Stimulated activated CD4-positive, alpha-beta T cell treated with anti-CD3 and anti-CD28 coated beads, Interleukin-1b, Interleukin-23, amount 100 ng/mL, for 24 hours (primary cell): ENCODE data around the gene DUSP28.
A peak's percentile ranks its signal among the peaks of the same experiment; 100 is the strongest.
"Not testable (repeated sequence)": the region's sequence is repeated elsewhere in the genome, so short reads cannot be mapped to it uniquely, and the experiment has no call there.

Source experiments
- DNase-seq, 4 experiments: peaks; one replicate each; pipeline ENCODE4 v3.0.0-alpha.2; 2020; ENCODE audit warnings: low read depth in 4 of 4, low spot score in 1 of 4

The DUSP28 gene

GRCh38 chr2:240527153-240527750, 32.9 kb upstream of the DUSP28 start:
- no peak for DNase-seq

GRCh38 chr2:240528406-240529040, 31.6 kb upstream of the DUSP28 start:
- no peak for DNase-seq

GRCh38 chr2:240529344-240529999, 30.7 kb upstream of the DUSP28 start:
- DNase-seq, result no peak

GRCh38 chr2:240530181-240530580, 30.0 kb upstream of the DUSP28 start:
- no peak for DNase-seq

- no peak for DNase-seq
Observed at GRCh38 chr2:240531038-240531437, 29.1 kb upstream of the DUSP28 start.

- no peak for DNase-seq
Observed at GRCh38 chr2:240532031-240532775, 28.0 kb upstream of the DUSP28 start.

GRCh38 chr2:240538031-240538780, 22.0 kb upstream of the DUSP28 start:
- no peak for DNase-seq

GRCh38 chr2:240539101-240539500, 21.1 kb upstream of the DUSP28 start:
- DNase-seq, result not testable (repeated sequence)

- no peak for DNase-seq
Observed at GRCh38 chr2:240539906-240540305, 20.3 kb upstream of the DUSP28 start.

GRCh38 chr2:240551288-240551687, 8.9 kb upstream of the DUSP28 start:
- no peak for DNase-seq

- DNase-seq, result no peak
Observed at GRCh38 chr2:240551811-240552210, 8.3 kb upstream of the DUSP28 start.

GRCh38 chr2:240553956-240554480, 6.1 kb upstream of the DUSP28 start:
- DNase-seq, result no peak

- no peak for DNase-seq
Observed at GRCh38 chr2:240554767-240555493, 5.2 kb upstream of the DUSP28 start.

- DNase-seq, result no peak
Observed at GRCh38 chr2:240555541-240556250, 4.5 kb upstream of the DUSP28 start.

GRCh38 chr2:240556553-240557100, 3.5 kb upstream of the DUSP28 start:
- DNase-seq, result peak in 1 of 4 experiments; percentile 41

- DNase-seq, result no peak
Observed at GRCh38 chr2:240557101-240557751, 2.9 kb upstream of the DUSP28 start.

- peak in 2 of 4 experiments; percentile 56 to 63 for DNase-seq
Observed at GRCh38 chr2:240557808-240558207, 2.3 kb upstream of the DUSP28 start, which contains the start of gene ANKMY1. Gene ANKMY1 (minus strand): TSS chr2:240557988. CDS start chr2:240557335, 653 bp downstream.

- no peak for DNase-seq
Observed at GRCh38 chr2:240558236-240558761, 1.9 kb upstream of the DUSP28 start.
